GM18502 (cell line): ENCODE measurements around the gene RERE.
A peak's percentile ranks its signal among the peaks of the same experiment; 100 is the strongest.

Experiments used
- ATAC-seq: cut with Tn5 transposase; IDR thresholded peaks from one replicate; pipeline ENCODE4 v1.9.1; 2021; ENCODE audit warnings: mild to moderate bottlenecking; ENCODE audit not compliant: unreplicated experiment, poor library complexity

Gene RERE

DNA sequence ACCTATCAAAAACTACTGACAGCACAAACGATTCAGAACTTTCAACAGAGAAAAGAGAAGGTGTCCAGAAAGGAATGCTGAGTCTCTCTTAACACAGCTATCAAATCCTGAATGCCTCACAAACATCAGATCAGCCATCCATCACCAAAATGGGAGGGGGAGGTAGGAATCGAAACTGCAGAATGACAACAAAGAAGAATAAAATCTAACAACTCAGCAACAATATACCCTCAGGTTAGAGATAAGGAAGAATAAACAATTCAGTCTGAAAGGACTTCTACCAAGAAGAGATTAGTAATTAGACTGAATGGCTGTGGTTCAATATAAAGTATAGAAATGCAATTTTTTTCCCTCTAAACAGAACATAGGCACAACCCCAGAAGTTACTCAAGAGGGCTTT, 94.4 kb downstream of the RERE start:
- ATAC-seq = no peak

- ATAC-seq = no peak
Observed at GRCh38 chr1:8722366-8722765, 95.1 kb downstream of the RERE start.

- ATAC-seq = no peak
Observed at GRCh38 chr1:8721679-8722324, 95.6 kb downstream of the RERE start.

DNA sequence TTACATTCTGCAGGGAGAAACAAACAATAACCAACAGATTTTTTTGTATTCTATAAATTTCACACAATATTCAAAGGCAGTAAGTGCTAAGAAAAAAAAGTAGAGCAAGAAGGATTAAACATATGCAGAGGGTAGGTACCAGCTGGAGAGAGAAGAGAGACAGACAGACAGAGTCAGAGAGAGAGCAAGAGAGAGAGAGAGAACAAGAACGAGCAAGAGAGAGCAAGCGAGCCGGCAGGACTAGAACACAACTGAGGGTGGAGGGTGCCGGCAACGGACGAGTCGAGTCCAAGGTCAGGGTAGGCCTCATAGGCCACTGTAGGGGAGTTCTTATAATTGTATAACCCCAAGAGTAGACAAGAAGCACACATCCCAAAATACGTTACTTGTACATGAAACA, 97.1 kb downstream of the RERE start:
- no peak for ATAC-seq

- ATAC-seq = no peak
Observed at GRCh38 chr1:8718850-8719361, 98.5 kb downstream of the RERE start.

- ATAC-seq = no peak
Observed at GRCh38 chr1:8717148-8717547, 100.3 kb downstream of the RERE start.

DNA sequence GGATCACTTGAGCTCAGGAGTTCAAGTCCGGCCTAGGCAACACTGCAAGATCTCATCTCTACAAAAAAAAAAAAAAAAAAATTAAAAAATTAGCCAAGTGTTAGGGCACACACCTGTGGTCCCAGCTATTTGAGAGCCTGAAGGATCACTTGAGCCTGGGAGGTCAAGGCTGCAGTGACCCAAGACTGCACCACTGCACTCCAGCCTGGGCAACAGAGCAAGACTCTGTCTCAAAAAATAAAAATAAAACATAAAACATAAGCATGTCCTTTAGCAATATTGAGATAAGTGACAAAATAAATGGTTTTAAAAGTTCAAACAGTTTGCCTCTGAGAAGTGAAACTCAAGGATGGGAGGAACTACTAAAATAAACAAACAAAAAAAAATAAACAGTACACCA, 101.2 kb downstream of the RERE start:
- no peak for ATAC-seq

DNA sequence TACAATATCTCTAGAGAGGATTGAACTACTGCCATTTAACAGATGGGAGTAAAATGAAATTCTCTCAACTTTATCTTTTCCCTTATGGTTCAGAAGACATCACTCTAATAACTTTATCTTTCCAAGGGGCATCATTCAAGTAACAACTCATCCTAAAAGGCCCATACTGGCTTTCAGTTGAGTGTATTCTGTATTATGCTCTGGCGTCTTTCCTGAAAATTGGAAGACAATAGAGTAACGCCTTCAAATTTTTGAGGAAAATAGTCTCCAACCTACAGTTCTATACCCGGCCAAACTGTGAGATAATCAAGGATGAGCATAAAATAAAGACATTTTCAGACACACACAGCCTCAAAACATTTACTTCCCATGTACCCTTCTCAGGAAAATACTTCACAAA, 103.3 kb downstream of the RERE start:
- no peak for ATAC-seq

DNA sequence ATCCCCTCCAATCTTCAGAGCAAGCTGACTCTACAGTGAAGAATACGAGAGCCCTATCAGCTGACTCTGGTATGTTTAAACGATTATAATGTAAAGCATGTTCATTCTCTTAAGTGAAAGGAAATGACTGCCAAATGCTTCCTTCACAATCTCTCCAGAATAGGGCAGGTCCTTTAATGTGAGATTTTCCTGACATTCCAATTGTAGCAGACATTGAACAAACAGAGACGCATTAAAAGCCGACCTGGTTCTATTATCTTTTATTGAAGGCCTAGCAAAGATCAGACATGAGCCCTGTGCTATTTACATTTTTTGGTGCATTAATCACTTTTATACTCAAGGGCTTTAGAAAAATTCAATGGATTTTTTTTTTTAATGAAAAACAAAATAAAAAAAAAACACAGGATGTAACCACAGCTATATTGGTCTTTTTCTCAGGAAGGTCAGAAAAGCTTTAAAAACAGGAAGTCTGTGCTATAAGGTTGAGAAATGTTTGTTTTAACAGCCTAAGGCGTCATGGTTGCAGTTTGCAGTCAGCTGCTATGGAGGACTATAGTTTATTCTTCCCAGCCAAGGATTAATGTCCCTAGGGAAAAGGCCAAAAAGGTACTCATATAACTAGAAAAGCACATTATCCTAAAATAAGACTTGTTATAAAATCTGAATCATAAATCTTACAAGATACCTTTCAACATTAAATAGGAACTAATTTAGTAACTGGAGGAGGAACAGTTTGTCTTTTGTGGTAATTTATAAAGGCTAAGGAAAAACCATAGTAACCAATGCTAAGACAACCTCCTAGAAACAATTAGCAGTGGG, 104.8 kb downstream of the RERE start:
- no peak for ATAC-seq

DNA sequence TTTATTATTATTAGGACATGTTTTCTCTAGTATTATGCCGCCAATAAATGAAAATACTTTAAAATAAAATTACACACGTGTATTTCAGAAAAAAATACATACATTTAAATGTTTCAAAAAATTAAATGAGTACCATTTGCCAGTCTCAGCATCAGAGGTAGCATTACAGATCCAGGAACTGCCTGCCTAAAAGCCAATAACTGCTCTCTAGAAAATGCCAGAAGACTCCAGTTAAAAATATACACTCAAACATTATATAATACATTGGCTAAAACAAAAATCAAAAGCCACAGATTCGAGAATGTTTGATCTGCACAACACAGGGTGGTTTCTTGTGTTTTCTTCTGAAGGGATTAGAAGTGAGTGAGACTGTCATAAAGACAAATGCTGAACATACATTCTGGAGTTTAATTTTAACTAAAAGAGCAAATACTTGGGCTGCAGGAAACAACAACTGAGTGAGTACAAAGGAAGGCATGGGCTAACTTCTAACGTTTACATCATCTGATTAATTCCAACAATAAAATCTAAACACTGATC, 105.5 kb downstream of the RERE start:
- ATAC-seq = no peak

DNA sequence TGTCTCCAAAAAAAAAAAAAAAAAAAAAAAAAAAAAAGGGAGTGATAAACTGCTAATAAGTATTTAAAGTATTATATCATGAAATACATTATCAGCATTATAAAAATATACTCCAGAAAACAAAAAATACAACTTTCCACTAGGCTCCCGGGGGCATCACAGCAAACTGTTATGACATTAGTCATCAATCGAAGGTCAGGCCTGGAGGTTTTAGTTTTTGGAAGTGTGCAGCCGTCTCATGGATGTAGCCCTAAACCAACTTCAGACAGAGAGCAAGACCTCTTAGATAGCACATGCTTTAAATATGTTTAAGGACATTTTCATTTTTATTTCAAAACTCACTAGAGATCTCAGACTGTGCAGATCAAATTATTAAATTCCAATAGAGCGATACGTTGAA, 106.3 kb downstream of the RERE start:
- ATAC-seq = no peak

DNA sequence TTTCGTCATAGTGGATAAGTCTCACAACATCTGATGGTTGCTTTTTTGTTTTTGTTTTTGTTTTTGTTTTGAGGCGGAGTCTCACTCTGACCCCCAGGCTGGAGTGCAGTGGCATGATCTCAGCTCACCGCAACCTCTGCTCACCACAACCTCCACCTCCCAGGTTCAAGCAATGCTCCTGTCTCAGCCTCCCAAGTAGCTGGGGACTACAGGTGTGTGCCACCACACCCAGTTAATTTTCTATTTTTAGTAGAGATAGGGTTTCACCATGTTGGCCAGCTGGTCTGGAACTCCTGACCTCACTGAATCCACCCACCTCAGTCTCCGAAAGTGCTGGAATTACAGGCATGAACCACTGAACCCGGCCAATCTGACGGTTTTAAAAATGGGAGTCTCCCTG, 109.2 kb downstream of the RERE start:
- no peak for ATAC-seq

GRCh38 chr1:8706995-8707396, 110.4 kb downstream of the RERE start:
- no peak for ATAC-seq

DNA sequence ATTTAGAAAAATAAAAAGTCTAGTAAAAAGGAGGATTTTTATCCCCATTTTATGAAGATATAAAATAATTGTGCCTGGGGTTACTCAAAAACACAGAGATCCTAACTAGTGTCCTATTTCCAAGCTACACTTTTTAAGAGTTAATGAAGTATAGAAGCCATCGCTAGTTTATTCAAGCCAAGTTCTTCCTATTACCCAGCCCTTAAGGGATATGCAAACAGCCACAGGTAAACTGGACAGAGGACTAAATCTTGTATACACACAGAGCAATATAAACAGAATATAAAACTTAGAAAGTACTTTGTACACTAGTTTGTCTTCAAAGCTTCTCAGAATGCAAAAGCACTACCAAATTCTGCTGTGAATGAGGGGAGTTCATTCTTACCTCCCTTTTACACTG, 111.1 kb downstream of the RERE start:
- no peak for ATAC-seq

GRCh38 chr1:8704866-8705506, 112.5 kb downstream of the RERE start:
- no peak for ATAC-seq

DNA sequence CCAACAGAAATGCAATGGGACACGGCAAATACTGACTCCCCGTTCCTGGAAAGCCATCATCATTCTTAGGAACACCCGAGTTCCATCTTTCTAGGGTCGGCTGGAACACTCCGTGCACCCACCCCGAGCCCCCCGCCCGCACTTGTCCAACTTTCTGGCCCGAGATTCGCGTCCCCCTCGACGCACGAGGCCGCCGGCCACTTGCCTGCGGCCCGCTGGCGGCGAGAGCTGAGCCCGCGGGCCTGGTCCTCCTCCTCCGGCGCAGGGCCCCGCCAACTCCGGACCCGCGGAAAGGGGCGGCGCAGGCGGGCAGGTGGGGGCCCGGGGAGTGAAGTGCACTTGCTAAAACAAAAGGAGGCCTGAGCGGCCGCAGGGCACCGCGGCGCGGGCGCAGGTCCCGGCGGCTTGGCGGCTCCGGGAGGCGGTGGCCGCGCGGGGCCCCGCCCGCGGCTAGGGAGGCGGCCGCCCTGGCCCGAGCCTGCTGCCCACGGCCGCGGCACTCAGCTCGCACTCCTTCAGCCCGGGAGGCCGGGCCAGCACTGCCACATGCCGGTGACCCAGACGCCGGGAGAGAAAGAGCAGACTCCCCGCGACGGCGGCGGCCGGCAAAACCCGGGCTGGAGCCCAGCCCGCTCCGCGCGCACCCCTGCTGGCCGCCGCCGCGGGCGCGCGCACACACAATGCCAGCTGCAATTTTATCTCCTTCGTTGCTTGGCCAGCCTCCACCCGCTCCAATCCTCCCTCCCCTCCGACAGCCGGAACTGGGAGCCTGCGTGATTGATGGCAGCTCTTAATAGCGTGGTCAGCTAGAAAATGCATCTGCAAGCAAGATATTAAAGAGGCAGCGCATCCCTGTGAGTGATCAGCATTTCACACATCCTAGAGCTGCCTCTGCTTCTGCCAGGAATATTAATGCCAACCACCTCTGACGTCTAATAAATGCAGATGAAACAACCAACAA, 114.3 kb downstream of the RERE start:
- ATAC-seq = peak; percentile 65

DNA sequence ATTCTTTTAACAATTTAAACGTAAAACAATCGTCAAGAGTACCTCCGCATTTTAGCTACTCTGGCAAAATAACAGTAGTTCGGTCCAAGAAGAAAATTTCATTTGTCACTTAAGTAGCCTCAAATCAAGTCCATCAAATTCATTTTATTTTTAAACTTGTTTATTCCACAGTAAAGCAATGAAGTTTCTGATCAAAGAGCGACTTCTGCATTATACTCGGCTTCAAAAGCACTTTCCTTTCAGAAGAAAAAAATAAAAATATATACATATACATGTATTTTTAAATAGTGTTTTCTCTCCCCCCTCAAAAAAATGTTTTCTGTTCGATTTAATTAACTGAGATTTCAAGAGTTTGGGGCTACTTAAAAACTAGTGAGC, 115.0 kb downstream of the RERE start:
- ATAC-seq = no peak

- no peak for ATAC-seq
Observed at GRCh38 chr1:8701794-8702471, 115.5 kb downstream of the RERE start.

DNA sequence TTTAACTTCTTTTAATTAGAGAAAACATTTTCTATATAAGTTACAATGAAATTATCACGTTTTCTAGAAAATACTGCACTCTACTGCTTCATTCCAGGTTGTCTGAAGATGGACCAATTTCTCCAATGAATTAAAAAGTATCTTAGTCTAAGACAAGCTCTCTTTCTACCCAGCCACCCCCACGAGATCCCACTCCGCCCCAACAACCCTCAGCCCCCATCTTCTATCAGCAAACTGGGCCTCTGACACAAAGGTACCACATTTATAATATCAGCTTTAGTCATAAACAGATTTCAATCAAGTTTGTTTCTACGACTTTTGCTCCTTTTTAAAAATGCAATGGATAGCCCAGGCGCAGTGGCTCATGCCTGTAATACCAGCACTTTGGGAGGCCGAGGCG, 117.8 kb downstream of the RERE start:
- no peak for ATAC-seq
